SK-N-SH (cell line): ENCODE data around the gene ZFP36. TPM values are rescaled to one million over a fixed set of nuclear protein-coding genes. Genes with fewer than 3 reads are reported as not detected.

Experiments used
- CTCF ChIA-PET: fragments of 300-600, 350-600 bp; formaldehyde crosslinking; extraction: SDS; loops from one replicate; lab custom pipeline; 2021; lab: Yijun Ruan, JAX
- POLR2A ChIA-PET: fragments of 350-600 bp; sonication (Branson Sonifier 250); formaldehyde crosslinking; extraction: SDS; loops from one replicate; lab custom pipeline; 2020; ENCODE audit warnings: antibody characterized with exemption, inconsistent platforms; lab: Yijun Ruan, JAX
- DNase-seq: peaks from one replicate; pipeline ENCODE4 v3.0.0; 2012
- H2AFZ ChIP-seq: fragments of 200-600 bp; sonication (generic); 2 replicates; pipeline ENCODE4 v1.8.1; 2016; ENCODE audit warnings: antibody characterized with exemption, mild to moderate bottlenecking, low read depth
- H3F3A ChIP-seq: fragments of 200-600 bp; sonication (generic); replicated peaks from 2 replicates; pipeline ENCODE3; 2016; ENCODE audit warnings: antibody characterized with exemption, mild to moderate bottlenecking; ENCODE audit not compliant: insufficient read depth
- H3K27ac ChIP-seq, 2 experiments: fragments of 200-500 bp in 1 of 2; fragments of 200-600 bp in 1 of 2; sonication (Bioruptor generic) in 1 of 2; sonication (generic), shearing (Covaris generic) in 1 of 2; 2 replicates each; pipeline versions ENCODE4 v1.5.1 to v1.6.1; 2014 to 2016; ENCODE audit warnings: low read depth in 2 of 2, inconsistent platforms in 1 of 2, low read length in 1 of 2, mild to moderate bottlenecking in 1 of 2, mixed read lengths in 1 of 2
- H3K27me3 ChIP-seq: fragments of 200-600 bp; sonication (generic), shearing (Covaris generic); 2 replicates; pipeline ENCODE4 v1.6.1; 2016; ENCODE audit warnings: mixed run types; ENCODE audit not compliant: insufficient read depth
- H3K36me3 ChIP-seq, 2 experiments: fragments of 200-500 bp in 1 of 2; fragments of 200-600 bp in 1 of 2; sonication (Bioruptor generic) in 1 of 2; sonication (generic) in 1 of 2; replicated peaks in 1 of 2; 2 replicates each; pipeline versions ENCODE3 to v1.5.1; 2014 to 2016; ENCODE audit warnings: low read length in 1 of 2, mild to moderate bottlenecking in 1 of 2; ENCODE audit not compliant: insufficient read depth in 2 of 2, control insufficient read depth in 1 of 2
- H3K4me1 ChIP-seq, 2 experiments: fragments of 200-500 bp in 1 of 2; fragments of 200-600 bp in 1 of 2; sonication (Bioruptor generic) in 1 of 2; sonication (generic), shearing (Covaris generic) in 1 of 2; 2 replicates each; pipeline versions ENCODE4 v1.5.1 to v1.6.1; 2014 to 2016; ENCODE audit warnings: low read depth in 1 of 2, low read length in 1 of 2, mixed run types in 1 of 2; ENCODE audit not compliant: insufficient read depth in 2 of 2, control insufficient read depth in 1 of 2
- H3K4me2 ChIP-seq: fragments of 200-600 bp; sonication (generic), shearing (Covaris generic); 2 replicates; pipeline ENCODE4 v1.6.1; 2017; ENCODE audit warnings: mixed run types
- H3K4me3 ChIP-seq, 2 experiments: fragments of 200-500 bp in 1 of 2; fragments of 200-600 bp in 1 of 2; sonication (Bioruptor generic) in 1 of 2; sonication (generic), shearing (Covaris generic) in 1 of 2; 2 replicates each; pipeline versions ENCODE4 v1.5.1 to v1.8.1; 2014 to 2016; ENCODE audit warnings: low read depth in 2 of 2, inconsistent platforms in 1 of 2, low read length in 1 of 2, mild to moderate bottlenecking in 1 of 2, mixed read lengths in 1 of 2, moderate library complexity in 1 of 2
- H3K79me2 ChIP-seq: fragments of 200-600 bp; sonication (generic); 2 replicates; pipeline ENCODE4 v1.8.1; 2017; ENCODE audit warnings: mild to moderate bottlenecking; ENCODE audit not compliant: insufficient read depth
- H3K9ac ChIP-seq: fragments of 200-600 bp; sonication (generic); 2 replicates; pipeline ENCODE4 v1.6.1; 2017; ENCODE audit warnings: mixed run types
- H3K9me2 ChIP-seq: fragments of 200-600 bp; sonication (generic); 2 replicates; pipeline ENCODE4 v1.6.1; 2017; ENCODE audit warnings: mixed run types
- H3K9me3 ChIP-seq: fragments of 200-600 bp; sonication (generic); 2 replicates; pipeline ENCODE4 v1.6.1; 2017; ENCODE audit warnings: mixed run types, mild to moderate bottlenecking, moderate library complexity
- H4K20me1 ChIP-seq: fragments of 200-600 bp; sonication (generic); 2 replicates; pipeline ENCODE4 v1.6.1; 2017; ENCODE audit warnings: mild to moderate bottlenecking, mixed run types; ENCODE audit not compliant: insufficient read depth
- CHD2 ChIP-seq: fragments of 150-350 bp; IDR thresholded peaks from 2 replicates; pipeline ENCODE4 v1.6.1; 2018; ENCODE audit warnings: low read length; ENCODE audit not compliant: partially characterized antibody
- CTCF ChIP-seq: fragments of 200-600 bp; sonication (generic); IDR thresholded peaks from 2 replicates; pipeline ENCODE4 v1.6.1; 2017; ENCODE audit warnings: antibody characterized with exemption, mild to moderate bottlenecking, moderate library complexity
- EP300 ChIP-seq, 2 experiments: IDR thresholded peaks; 2 replicates each; pipeline versions ENCODE4 v1.4.0 to v1.6.1; 2012; ENCODE audit warnings: borderline replicate concordance in 1 of 2, low read depth in 1 of 2, low read length in 1 of 2
- EZH2phosphoT487 ChIP-seq: fragments of 200-600 bp; sonication (generic); IDR thresholded peaks from 2 replicates; pipeline ENCODE4 v1.6.1; 2017; ENCODE audit warnings: low read depth, mixed run types, mild to moderate bottlenecking, antibody characterized with exemption, moderate library complexity, borderline replicate concordance
- FOXJ3 ChIP-seq: sonication (generic); formaldehyde crosslinking; IDR thresholded peaks from 2 replicates; pipeline ENCODE4 v1.5.1; 2020; ENCODE audit warnings: mild to moderate bottlenecking, missing genetic modification reagents
- GABPA ChIP-seq: IDR thresholded peaks from 2 replicates; pipeline ENCODE4 v1.4.0; 2012; ENCODE audit warnings: low read depth, mild to moderate bottlenecking
- GATA2 ChIP-seq: sonication (generic); formaldehyde crosslinking; IDR thresholded peaks from 2 replicates; pipeline ENCODE4 v1.5.0; 2020; ENCODE audit warnings: mild to moderate bottlenecking, missing genetic modification reagents
- MXI1 ChIP-seq: IDR thresholded peaks from 2 replicates; pipeline ENCODE4 v1.6.1; 2012; ENCODE audit warnings: mild to moderate bottlenecking, low read depth, low read length, improper control_type of control experiment
- NFIC ChIP-seq: IDR thresholded peaks from 2 replicates; pipeline ENCODE4 v1.4.0; 2012; ENCODE audit warnings: borderline replicate concordance
- NRF1 ChIP-seq: IDR thresholded peaks from 2 replicates; pipeline ENCODE4 v1.6.1; 2012; ENCODE audit warnings: low read depth, mild to moderate bottlenecking, low read length
- PBX3 ChIP-seq: IDR thresholded peaks from 2 replicates; pipeline ENCODE4; 2012
- RCOR1 ChIP-seq: fragments of 150-350 bp; IDR thresholded peaks from 2 replicates; pipeline ENCODE4 v1.6.1; 2017; ENCODE audit warnings: antibody characterized with exemption, low read length
- RFX5 ChIP-seq: IDR thresholded peaks from 2 replicates; pipeline ENCODE4 v1.6.1; 2012; ENCODE audit warnings: mild to moderate bottlenecking, improper control_type of control experiment, low read length
- SIN3A ChIP-seq: IDR thresholded peaks from 2 replicates; pipeline ENCODE4 v1.6.1; 2012; ENCODE audit warnings: low read depth, mild to moderate bottlenecking, low read length, moderate library complexity, borderline replicate concordance
- SMC3 ChIP-seq: IDR thresholded peaks from 2 replicates; pipeline ENCODE4 v1.6.1; 2012; ENCODE audit warnings: low read depth, low read length, improper control_type of control experiment
- TAF1 ChIP-seq: IDR thresholded peaks from 2 replicates; pipeline ENCODE4 v1.6.1; 2012; ENCODE audit warnings: low read depth, mild to moderate bottlenecking, low read length, moderate library complexity, borderline replicate concordance
- TCF12 ChIP-seq: IDR thresholded peaks from 2 replicates; pipeline ENCODE4 v1.4.0; 2012
- TEAD4 ChIP-seq: IDR thresholded peaks from 2 replicates; pipeline ENCODE4 v1.4.0; 2012; ENCODE audit warnings: mild to moderate bottlenecking, borderline replicate concordance; ENCODE audit not compliant: insufficient read depth
- USF1 ChIP-seq: IDR thresholded peaks from 2 replicates; pipeline ENCODE4 v1.4.0; 2012; ENCODE audit warnings: low read depth, borderline replicate concordance
- YY1 ChIP-seq: IDR thresholded peaks from 2 replicates; pipeline ENCODE4 v1.4.0; 2012; ENCODE audit warnings: low read depth, mild to moderate bottlenecking
- WGBS: methylation state at CpG from one replicate; pipeline ENCODE4 v1.1.6; 2017; ENCODE audit warnings: low lambda C conversion rate; 5-methylcytosine and 5-hydroxymethylcytosine counted together
- polyA plus RNA-seq, 3 experiments: library from polyadenylated mRNA; depleted of rRNA; stranded (reverse); fragments of >200 nt; gene quantifications; 2 replicates each; pipeline ENCODE4 v1.2.3, GENCODE V29; 2012
- TF ChIP-seq, protein P1 (sequence below): fragments of 150-350 bp; IDR thresholded peaks from 2 replicates; pipeline ENCODE4 v1.6.1; 2016; ENCODE audit warnings: mild to moderate bottlenecking, low read depth, low read length
- TF ChIP-seq, protein P2 (sequence below): IDR thresholded peaks from 2 replicates; pipeline ENCODE4 v1.4.0; 2012; ENCODE audit warnings: low read depth, borderline replicate concordance

Gene ZFP36
- polyA plus RNA-seq, 1 of the 3 experiments (the other 2 are of a cell fraction) = 49.3 TPM

DNA sequence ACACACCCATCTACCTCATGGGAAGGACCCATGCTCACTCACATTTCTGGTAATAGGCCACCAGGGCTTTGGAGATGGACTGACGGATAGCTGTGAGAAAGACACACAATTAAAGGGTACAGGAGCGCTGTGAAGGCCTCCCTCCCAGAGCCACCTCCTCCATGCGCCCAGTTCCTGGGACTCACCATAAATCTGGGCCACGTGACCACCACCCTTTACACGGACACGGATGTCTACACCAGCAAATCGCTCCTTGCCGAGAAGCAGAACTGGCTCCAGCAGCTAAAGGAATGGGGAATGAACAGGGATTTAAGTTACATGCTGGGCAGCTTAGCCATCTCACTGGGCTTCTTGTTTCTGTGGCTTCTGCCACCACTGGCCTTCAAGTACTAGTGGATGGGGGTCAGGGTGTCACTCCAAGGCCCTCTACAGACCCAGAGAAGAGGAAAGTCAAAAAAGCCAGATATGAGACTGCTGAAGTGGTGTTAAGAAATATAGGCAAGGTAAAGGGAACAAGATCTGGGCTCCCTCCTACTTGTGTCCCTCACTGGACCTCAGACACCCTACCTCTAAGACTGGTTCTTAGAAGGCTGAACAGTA lies 26.9 kb downstream of the ZFP36 start (continued):
- TF ChIP-seq, protein P1, sequence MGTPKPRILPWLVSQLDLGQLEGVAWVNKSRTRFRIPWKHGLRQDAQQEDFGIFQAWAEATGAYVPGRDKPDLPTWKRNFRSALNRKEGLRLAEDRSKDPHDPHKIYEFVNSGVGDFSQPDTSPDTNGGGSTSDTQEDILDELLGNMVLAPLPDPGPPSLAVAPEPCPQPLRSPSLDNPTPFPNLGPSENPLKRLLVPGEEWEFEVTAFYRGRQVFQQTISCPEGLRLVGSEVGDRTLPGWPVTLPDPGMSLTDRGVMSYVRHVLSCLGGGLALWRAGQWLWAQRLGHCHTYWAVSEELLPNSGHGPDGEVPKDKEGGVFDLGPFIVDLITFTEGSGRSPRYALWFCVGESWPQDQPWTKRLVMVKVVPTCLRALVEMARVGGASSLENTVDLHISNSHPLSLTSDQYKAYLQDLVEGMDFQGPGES = no peak
- no peak for TF ChIP-seq SIN3A
- TF ChIP-seq TCF12 = no peak
- no peak for TF ChIP-seq USF1
- no peak for TF ChIP-seq PBX3
- TF ChIP-seq RFX5 = no peak
- no peak for TF ChIP-seq TAF1
- no peak for TF ChIP-seq GATA2 (CRISPR knock-in tag)
- TF ChIP-seq FOXJ3 (CRISPR knock-in tag) = no peak
- TF ChIP-seq EP300 (IDR thresholded peaks at IDR 0.05; ENCODE audit: borderline replicate concordance in 1 of 2, low read depth in 1 of 2, low read length in 1 of 2) = no peak
- TF ChIP-seq NRF1 = no peak
- TF ChIP-seq RCOR1 = no peak
- TF ChIP-seq YY1 = no peak
- no peak for TF ChIP-seq TEAD4

DNA sequence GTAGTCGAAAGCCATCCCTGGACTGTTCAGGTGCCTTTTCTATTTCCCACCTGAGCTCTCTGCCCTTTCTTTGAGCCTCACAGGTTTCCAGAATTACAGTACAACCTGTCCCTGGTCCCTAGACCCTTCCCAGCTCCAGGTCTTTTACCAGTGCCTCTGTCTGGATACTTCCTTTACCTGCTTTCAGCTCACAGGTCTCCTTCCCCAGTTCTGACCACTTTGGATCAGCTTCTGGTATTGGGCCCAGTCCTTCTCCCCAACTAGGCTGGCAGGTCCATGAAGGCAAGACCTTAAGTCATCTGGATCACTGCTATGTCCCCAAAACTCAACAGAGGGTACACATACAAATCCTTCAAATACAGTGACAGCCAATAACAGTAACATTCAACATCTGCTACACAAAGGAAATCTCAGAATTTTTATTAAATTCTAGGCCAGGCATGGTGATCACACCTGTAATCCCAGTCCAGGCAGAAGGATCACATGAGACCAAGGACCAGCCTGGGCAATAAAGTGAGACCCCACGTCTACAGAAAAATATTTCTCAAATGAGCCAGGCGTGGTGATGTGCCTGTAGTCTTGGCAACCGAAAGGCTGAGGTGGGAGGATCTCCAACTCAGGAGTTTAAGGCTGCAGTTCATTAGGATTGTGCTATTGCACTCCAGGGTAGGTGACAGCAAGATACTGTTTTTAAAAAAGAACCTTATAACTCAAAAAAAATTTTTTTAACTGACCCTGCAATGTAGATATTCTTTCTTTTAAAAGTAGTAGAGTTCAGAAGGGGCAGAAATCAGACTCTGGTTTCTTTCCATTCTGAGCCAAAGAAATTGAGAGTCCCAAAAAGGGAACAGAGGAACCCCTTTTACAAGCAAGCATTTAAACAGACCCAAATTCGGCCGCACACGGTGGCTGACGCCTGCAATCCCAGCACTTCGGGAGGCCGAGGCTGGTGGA lies 27.8 kb downstream of the ZFP36 start:
- no peak for DNase-seq
- 22% methylated on average over 10 of the region's 10 CpGs for WGBS
- peak overlapping the region in 1 of 2 experiments; percentile 92; a peak in 2 of 4 replicates for H3K27ac ChIP-seq

More for the DNA sequence above, 27.8 kb downstream of the ZFP36 start:
- H2AFZ ChIP-seq = no peak overlapping the region
- H3K4me2 ChIP-seq = peak overlapping the region; percentile 99
- no peaks in the 10 kb centered on the region for H3K9me2 ChIP-seq
- H3K4me3 ChIP-seq = peak overlapping the region; percentile 68 to 100
- H3K36me3 ChIP-seq = peaks cover 21 to 33% of the 10 kb centered on the region in 2 experiments
- peaks cover 52% of the 10 kb centered on the region for H3F3A ChIP-seq
- H4K20me1 ChIP-seq = peaks cover 14% of the 10 kb centered on the region
- POLR2A ChIA-PET = interaction anchor here (0.8 to 1.7 kb wide), 11 partner anchors 10 to 100 kb away, joined by 3 to 39 read pairs (median 12); partner anchors contain the start of genes MED29, PAF1, SAMD4B and SUPT5H
- peaks cover 15 to 21% of the 10 kb centered on the region in 2 experiments; a peak in 2 of 4 replicates for H3K4me1 ChIP-seq
- no peaks in the 10 kb centered on the region for H3K27me3 ChIP-seq
- H3K79me2 ChIP-seq = peaks cover 25% of the 10 kb centered on the region
- peak overlapping the region; percentile 99 for H3K9ac ChIP-seq
- H3K9me3 ChIP-seq = no peaks in the 10 kb centered on the region
- TF ChIP-seq EZH2phosphoT487 = no peak
- TF ChIP-seq RCOR1 = no peak
- TF ChIP-seq TEAD4 = no peak
- TF ChIP-seq NFIC = no peak
- no peak for TF ChIP-seq GATA2 (CRISPR knock-in tag)
- no peak for TF ChIP-seq CHD2
- TF ChIP-seq MXI1 = no peak
- TF ChIP-seq, protein P2, sequence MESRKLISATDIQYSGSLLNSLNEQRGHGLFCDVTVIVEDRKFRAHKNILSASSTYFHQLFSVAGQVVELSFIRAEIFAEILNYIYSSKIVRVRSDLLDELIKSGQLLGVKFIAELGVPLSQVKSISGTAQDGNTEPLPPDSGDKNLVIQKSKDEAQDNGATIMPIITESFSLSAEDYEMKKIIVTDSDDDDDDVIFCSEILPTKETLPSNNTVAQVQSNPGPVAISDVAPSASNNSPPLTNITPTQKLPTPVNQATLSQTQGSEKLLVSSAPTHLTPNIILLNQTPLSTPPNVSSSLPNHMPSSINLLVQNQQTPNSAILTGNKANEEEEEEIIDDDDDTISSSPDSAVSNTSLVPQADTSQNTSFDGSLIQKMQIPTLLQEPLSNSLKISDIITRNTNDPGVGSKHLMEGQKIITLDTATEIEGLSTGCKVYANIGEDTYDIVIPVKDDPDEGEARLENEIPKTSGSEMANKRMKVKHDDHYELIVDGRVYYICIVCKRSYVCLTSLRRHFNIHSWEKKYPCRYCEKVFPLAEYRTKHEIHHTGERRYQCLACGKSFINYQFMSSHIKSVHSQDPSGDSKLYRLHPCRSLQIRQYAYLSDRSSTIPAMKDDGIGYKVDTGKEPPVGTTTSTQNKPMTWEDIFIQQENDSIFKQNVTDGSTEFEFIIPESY = no peak
- TF ChIP-seq CTCF = no peak
- TF ChIP-seq FOXJ3 (CRISPR knock-in tag) = no peak
- TF ChIP-seq GABPA = no peak
- TF ChIP-seq SMC3 = no peak
- CTCF ChIA-PET = interaction anchor here (0.8 to 3.4 kb wide), 11 partner anchors 7 to 237 kb away, joined by 3 to 18 read pairs (median 3); partner anchors contain the start of genes EID2B and PLEKHG2
